Duodenal mucosa (tissue), 2 donors: Measurements from ENCODE around the gene RAB25.
A peak's percentile ranks its signal among the peaks of the same experiment; 100 is the strongest.
"Not testable (repeated sequence)": the region's sequence is repeated elsewhere in the genome, so short reads cannot be mapped to it uniquely, and the experiment has no call there.

Source experiments
- H3K27ac ChIP-seq: one replicate; pipeline ENCODE4 v1.7.0; 2013; ENCODE audit warnings: low read depth, low read length
- H3K27me3 ChIP-seq, 2 donors: one replicate each; pipeline ENCODE4 v1.7.0; 2013; ENCODE audit warnings: low read length in 2 of 2, control low read depth in 1 of 2; ENCODE audit not compliant: insufficient read depth in 2 of 2, control insufficient read depth in 1 of 2
- H3K36me3 ChIP-seq, 2 donors: one replicate each; pipeline ENCODE4 v1.7.0; 2013; ENCODE audit warnings: low read length in 2 of 2, control low read depth in 1 of 2; ENCODE audit not compliant: insufficient read depth in 2 of 2, control insufficient read depth in 1 of 2
- H3K4me1 ChIP-seq, 2 donors: one replicate each; pipeline ENCODE4 v1.7.0; 2013; ENCODE audit warnings: low read length in 2 of 2, control low read depth in 1 of 2; ENCODE audit not compliant: insufficient read depth in 2 of 2, control insufficient read depth in 1 of 2
- H3K4me3 ChIP-seq, 2 donors: one replicate each; pipeline ENCODE4 v1.7.0; 2013; ENCODE audit warnings: low read length in 2 of 2, low read depth in 1 of 2
- H3K9ac ChIP-seq, 2 donors: one replicate each; pipeline ENCODE4 v1.7.0; 2013; ENCODE audit warnings: low read length in 2 of 2, low read depth in 1 of 2
- H3K9me3 ChIP-seq, 2 donors: one replicate each; pipeline ENCODE4 v1.7.0; 2013; ENCODE audit warnings: low read length in 2 of 2, control low read depth in 1 of 2; ENCODE audit not compliant: control insufficient read depth in 1 of 2

RAB25 gene

DNA sequence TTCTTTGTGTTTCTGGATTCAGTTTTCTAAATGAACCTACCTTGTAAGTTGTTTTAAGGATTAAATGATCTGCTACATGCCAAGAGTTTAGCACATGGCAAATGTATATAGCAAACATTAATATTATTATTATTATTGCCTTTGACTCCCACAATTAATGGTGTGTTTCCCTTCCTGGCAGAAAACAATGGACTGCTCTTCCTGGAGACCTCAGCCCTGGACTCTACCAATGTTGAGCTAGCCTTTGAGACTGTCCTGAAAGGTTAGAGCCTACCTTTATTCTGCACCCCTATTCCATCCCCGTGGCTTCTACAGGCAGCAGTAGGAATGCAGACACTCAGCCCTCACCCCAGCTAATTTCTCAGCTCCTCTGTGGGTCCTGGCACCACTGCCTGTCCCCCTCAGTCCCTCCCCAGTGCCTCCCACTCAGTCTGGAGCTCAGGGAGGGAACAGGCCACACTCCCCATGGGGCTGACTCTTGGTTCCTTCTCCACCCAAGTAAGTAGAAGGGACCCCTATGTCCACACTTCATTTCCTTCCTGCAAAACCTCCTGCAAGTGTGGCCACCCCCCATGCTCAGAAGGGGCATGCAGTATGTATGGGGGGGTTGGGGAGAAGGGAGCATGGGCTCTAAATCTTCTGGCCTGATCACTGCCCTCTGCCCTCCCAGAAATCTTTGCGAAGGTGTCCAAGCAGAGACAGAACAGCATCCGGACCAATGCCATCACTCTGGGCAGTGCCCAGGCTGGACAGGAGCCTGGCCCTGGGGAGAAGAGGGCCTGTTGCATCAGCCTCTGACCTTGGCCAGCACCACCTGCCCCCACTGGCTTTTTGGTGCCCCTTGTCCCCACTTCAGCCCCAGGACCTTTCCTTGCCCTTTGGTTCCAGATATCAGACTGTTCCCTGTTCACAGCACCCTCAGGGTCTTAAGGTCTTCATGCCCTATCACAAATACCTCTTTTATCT, 8.8 kb downstream of the RAB25 start:
- Histone ChIP-seq H3K27ac (no peak overlapping the region), H3K9ac (no peak overlapping the region), H3K9me3 (no peaks in the 10 kb centered on the region), H3K36me3 (peaks cover 18 to 45% of the 10 kb centered on the region in 2 donors), H3K27me3 (no peaks in the 10 kb centered on the region), H3K4me3 (no peak overlapping the region), H3K4me1 (no peaks in the 10 kb centered on the region)

DNA sequence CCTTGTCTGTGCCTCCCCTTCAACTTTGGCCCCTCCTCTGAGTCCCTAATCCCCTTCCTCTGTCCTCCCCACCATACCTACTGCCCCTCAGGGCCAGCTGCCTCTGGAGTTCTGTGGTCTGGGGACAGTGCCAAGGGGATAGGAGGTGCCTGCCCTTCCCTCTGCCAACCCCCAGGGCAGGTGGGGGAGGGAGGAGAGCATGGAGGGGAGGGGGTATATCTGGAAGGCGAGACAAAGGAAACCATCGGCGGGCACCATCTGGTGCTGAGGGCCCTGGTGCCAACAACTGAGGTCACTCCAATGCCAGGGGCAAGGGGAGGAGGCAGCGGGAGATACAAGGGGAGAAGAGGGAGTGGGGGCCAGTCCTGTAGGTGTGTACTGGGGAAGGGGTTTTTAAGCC, 9.6 kb downstream of the RAB25 start:
- Histone ChIP-seq H3K9me3 (no peaks in the 10 kb centered on the region), H3K9ac (no peak overlapping the region), H3K27ac (no peak overlapping the region)

DNA sequence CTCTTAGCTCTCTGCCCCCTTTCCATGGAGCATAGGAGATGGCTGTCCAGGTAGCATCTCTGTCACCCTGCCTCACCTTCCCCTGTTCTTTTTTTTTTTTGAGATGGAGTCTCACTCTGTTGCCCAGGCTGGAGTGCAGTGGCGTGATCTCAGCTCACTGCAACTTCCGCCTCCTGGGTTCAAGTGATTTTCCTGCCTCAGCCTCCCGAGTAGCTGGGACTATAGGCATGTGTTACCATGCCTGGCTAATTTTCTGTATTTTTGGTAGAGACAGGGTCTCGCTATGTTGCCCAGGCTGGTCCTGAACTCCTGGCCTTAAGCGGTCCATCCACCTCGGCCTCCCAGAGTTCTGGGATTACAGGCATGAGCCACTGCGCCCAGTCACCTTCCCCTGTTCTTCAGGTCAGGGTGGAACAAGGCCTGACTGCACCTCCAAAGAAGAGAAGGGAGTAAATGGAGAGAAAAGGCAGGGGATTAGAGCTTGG, 10.4 kb downstream of the RAB25 start:
- not testable (repeated sequence) for H3K27ac ChIP-seq

More for the DNA sequence above, 9.6 kb downstream of the RAB25 start:
- Histone ChIP-seq H3K4me3 (no peak overlapping the region), H3K27me3 (no peaks in the 10 kb centered on the region), H3K36me3 (peaks cover 18 to 37% of the 10 kb centered on the region in 2 donors), H3K4me1 (no peaks in the 10 kb centered on the region)

GRCh38 chr1:156072251-156072650, 11.3 kb downstream of the RAB25 start:
- Histone ChIP-seq H3K27me3 (no peaks in the 10 kb centered on the region), H3K36me3 (peaks cover 18 to 34% of the 10 kb centered on the region in 2 donors), H3K9ac (no peak overlapping the region), H3K4me3 (no peak overlapping the region), H3K27ac (no peak overlapping the region), H3K9me3 (no peaks in the 10 kb centered on the region), H3K4me1 (peaks cover 5% of the 10 kb centered on the region in 2 donors)

More for the DNA sequence above, 10.4 kb downstream of the RAB25 start:
- not testable (repeated sequence) for H3K4me1 ChIP-seq, H3K9me3 ChIP-seq, H3K4me3 ChIP-seq, H3K27me3 ChIP-seq, H3K9ac ChIP-seq
- peaks cover 18 to 34% of the 10 kb centered on the region in 2 donors for H3K36me3 ChIP-seq

DNA sequence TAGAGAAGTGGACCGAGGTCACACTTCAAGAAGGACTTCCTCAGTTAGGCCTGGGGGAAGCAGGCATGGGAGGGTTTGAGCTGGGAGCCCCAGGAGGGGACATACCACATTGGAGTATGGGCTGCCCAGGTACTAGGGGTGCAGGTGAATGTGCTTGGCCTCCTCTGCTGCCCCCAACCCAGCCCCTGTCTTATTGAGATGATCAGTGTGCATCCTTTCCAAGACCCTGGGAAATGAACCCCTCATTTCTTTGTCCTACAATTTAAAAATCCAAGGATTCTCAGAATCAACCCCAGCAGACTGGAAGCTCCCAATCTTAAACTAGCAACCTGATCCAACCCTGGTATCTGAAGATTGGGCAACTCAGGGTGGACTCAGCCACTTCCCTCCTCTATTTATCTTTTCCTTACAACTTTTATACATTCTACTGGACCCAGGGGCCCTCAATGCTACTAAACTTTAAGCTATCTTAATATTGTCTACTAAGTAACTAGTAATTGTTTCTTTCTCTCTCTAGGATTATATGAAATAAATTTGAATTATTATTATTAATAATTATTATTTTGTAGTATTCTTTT, 12.2 kb downstream of the RAB25 start:
- Histone ChIP-seq H3K36me3 (peaks cover 18 to 30% of the 10 kb centered on the region in 2 donors), H3K27me3 (no peaks in the 10 kb centered on the region), H3K9me3 (no peaks in the 10 kb centered on the region), H3K4me1 (peaks cover 5% of the 10 kb centered on the region in 2 donors), H3K4me3 (no peak overlapping the region), H3K9ac (no peak overlapping the region), H3K27ac (no peak overlapping the region)

GRCh38 chr1:156073740-156074139, 12.8 kb downstream of the RAB25 start:
- H3K27me3 ChIP-seq, result no peaks in the 10 kb centered on the region
- no peak overlapping the region for H3K4me3 ChIP-seq
- no peak overlapping the region for H3K9ac ChIP-seq
- no peak overlapping the region for H3K27ac ChIP-seq
- H3K36me3 ChIP-seq, result peaks cover 18 to 26% of the 10 kb centered on the region in 2 donors
- no peaks in the 10 kb centered on the region for H3K9me3 ChIP-seq
- peaks cover 5% of the 10 kb centered on the region in 2 donors for H3K4me1 ChIP-seq

DNA sequence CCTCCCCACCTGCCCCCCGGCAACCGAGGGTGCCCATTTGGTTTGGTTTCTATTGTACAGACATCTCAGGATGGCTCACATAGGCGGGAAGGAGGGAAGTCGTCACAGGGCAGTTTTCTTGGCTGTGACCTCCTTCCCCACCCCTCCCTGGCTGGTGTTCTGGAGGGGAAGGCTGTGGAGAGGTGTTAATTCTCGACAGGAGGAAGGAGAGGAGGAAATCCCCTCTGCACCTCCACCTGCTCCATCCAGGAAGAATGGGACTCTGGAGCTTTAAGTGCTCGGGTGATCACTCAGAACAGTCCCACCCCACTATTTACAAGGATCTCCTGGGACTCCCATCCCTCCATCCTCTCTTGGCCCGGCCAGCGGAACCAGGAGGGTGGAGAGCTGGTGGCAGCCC, 13.7 kb downstream of the RAB25 start:
- Histone ChIP-seq H3K4me1 (peaks cover 5% of the 10 kb centered on the region in 2 donors), H3K36me3 (peaks cover 16 to 24% of the 10 kb centered on the region in 2 donors), H3K4me3 (no peak overlapping the region), H3K9me3 (no peaks in the 10 kb centered on the region), H3K9ac (no peak overlapping the region), H3K27ac (no peak overlapping the region), H3K27me3 (no peaks in the 10 kb centered on the region)

DNA sequence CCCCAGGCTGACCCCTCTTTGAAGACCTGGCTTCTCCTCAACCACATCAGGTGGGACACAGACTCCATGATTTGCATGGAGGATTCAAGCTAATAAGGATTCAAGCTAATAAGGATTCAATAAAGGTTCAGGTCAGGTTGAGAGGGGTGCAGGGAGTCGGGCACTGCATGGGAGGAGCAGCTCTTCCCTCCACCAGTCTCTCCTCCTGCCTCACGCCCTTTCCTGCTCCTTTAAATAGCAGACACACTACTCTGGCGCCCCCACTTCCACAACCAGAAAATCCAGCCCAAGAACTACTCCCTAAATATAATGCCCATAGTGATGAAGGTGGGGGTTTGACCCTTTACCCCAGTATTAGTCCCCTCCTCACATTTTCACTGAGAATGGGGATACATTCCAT, 14.2 kb downstream of the RAB25 start:
- Histone ChIP-seq H3K9ac (no peak overlapping the region), H3K4me1 (peaks cover 5% of the 10 kb centered on the region in 2 donors), H3K9me3 (no peaks in the 10 kb centered on the region), H3K27ac (no peak overlapping the region), H3K27me3 (no peaks in the 10 kb centered on the region), H3K4me3 (no peak overlapping the region), H3K36me3 (peaks cover 11 to 19% of the 10 kb centered on the region in 2 donors)

- H3K9me3 ChIP-seq, result no peaks in the 10 kb centered on the region
- peaks cover 7 to 12% of the 10 kb centered on the region in 2 donors for H3K36me3 ChIP-seq
- H3K4me1 ChIP-seq, result peaks cover 5% of the 10 kb centered on the region in 2 donors
- H3K27me3 ChIP-seq, result no peaks in the 10 kb centered on the region
- no peak overlapping the region for H3K27ac ChIP-seq
- peak overlapping the region in 1 of 2 donors; percentile 39 for H3K9ac ChIP-seq
- peak overlapping the region; percentile 43 to 67 for H3K4me3 ChIP-seq
Measured at GRCh38 chr1:156075775-156076204, 14.8 kb downstream of the RAB25 start.
